GM19452 (cell line): Measurements from ENCODE around the gene MED28.
A peak's percentile ranks its signal among the peaks of the same experiment; 100 is the strongest.
"Not testable (repeated sequence)": the region's sequence is repeated elsewhere in the genome, so short reads cannot be mapped to it uniquely, and the experiment has no call there.

ENCODE experiments used
- ATAC-seq: cut with Tn5 transposase; IDR thresholded peaks from one replicate; pipeline ENCODE4 v1.9.1; 2021; ENCODE audit not compliant: unreplicated experiment

Gene MED28

GRCh38 chr4:17616283-17616682 is 1.8 kb downstream of the MED28 start:
- no peak for ATAC-seq

DNA sequence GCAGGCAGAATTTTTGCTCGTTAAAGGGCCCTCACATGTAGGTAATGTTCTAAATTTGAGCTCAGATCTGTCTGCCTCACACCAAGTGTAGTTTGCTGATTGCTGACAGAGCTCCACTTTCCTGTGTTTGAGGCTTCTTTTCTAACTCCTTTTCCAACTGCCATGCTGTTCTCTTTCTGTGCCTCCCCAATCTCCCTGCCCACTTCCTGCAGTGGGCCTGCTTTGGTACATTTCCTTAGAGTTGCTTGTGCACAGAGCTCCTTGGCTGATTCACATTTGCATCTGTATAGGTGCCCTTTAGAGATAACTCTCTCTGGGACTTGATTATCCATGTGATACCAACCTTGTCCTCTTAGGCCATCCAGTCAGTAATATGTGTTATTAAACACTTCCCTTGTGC is 4.5 kb downstream of the MED28 start:
- ATAC-seq = no peak

DNA sequence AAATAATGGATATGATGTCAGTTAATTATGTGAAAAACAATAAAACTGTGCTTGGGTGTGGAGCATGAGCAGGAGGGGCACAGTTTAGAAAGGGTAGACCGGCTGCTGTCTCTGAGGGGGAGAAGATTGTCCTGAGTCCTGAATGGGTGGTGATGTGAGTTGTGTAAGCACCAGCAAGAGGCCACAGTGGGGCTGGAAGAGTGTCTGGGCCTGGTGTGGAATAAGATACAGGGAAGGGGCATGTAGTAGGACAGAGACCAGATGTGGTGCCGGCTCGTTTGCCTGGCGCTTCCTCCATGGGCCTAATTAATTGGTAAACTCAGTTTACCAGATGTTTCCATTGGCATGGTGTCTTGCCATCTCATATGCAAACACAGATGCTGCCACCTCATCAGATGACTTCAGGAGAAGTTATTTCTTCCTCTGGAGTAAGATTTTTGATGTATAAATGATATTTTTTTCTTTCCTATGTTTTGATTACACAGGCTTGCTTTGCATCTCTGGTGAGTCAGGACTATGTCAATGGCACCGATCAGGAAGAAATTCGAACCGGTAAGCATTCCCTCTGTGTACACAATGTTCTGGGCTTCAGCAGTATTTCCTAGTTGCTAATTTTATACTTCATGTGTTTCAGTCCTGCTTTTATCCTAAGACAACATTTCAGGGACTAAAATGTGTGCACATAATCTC is 5.1 kb downstream of the MED28 start:
- no peak for ATAC-seq

DNA sequence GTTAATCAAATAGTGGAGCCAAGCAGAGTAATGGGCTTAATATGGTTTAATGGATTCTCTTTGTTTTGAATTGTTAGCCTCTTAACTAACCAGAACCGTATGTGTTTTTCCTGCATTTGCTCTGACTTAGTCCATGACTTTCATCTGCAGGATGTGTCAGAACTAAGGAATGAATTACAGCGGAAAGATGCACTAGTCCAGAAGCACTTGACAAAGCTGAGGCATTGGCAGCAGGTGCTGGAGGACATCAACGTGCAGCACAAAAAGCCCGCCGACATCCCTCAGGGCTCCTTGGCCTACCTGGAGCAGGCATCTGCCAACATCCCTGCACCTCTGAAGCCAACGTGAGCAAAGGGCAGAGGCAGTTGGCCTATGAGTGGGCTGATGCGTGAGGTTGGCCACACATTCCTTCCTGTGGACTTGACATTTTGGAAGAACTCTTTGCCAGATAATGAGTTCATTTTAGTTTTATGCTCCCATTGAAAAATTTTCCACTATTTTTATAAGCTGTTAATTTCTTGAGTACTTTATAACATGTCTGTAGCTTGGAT is 9.1 kb downstream of the MED28 start:
- no peak for ATAC-seq

GRCh38 chr4:17624821-17625220 is 10.4 kb downstream of the MED28 start:
- ATAC-seq = no peak

DNA sequence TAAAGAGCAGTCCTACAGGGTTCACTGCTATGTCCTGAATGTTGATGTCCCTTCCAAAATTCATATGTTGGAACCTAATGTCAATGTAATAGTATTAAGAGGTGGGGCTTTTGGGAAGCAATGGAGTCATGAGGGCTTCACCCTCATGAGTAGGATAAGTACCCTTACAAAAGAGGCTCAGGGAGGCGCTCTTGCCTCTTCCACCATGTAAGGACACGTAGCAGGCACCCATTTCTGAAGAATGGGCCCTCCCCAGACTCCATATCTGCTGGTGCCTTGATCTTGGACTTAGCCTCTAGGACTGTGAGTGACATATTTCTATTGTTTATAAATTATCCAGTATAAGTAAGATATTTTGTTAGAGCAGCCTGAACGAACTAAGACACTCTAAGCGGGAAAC is 15.8 kb downstream of the MED28 start:
- ATAC-seq = no peak

GRCh38 chr4:17633600-17633999 is 19.2 kb downstream of the MED28 start:
- ATAC-seq = no peak

DNA sequence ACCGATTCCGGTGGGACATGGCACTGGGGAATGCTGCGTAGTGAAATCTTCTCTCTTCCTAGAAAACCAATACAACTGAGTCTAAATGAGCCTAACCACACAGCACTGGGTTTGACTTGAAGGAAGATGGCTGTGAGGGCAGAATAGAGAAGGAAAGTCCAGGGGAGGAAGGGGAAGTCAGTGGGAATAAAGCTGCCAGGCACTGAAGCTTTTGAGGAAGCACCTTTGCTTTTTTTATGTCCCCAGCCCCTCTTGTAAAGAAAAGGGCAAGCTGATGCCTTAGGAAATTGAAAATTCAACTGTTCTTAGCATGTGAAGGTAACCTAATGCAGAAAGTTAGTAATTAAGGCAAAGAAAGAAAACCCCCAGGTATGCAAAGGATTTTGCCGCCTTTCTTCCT is 20.6 kb downstream of the MED28 start:
- ATAC-seq = no peak

- ATAC-seq = no peak
Measured at GRCh38 chr4:17636341-17636695, 21.9 kb downstream of the MED28 start.

GRCh38 chr4:17636696-17637622 is 22.5 kb downstream of the MED28 start:
- ATAC-seq = peak; percentile 89

DNA sequence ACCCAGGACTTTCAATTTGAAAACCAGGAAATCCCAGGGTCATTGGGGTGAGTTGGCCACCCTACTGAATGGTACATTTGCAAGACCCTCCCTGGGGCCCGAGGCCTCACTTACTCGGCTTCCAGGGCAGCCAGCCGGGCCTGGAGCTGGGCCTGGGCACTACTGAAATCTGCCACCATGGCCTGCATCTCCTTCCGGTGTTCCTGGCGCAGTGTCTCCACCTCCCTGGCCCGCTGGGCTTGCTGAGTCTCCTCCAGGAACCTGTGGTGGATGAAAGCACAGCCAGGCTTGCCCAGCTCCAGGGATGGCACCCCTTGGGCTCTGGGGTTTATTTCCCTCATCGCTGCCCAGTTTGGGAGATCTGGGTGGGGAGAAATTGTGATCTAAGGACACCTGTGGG is 24.7 kb downstream of the MED28 start:
- ATAC-seq = no peak

GRCh38 chr4:17642398-17642783 is 27.9 kb downstream of the MED28 start:
- ATAC-seq = no peak

- ATAC-seq = no peak
Measured at GRCh38 chr4:17646693-17647092, 32.3 kb downstream of the MED28 start.

- ATAC-seq = no peak
Measured at GRCh38 chr4:17647176-17647806, 32.9 kb downstream of the MED28 start.

- no peak for ATAC-seq
Measured at GRCh38 chr4:17647927-17648326, 33.5 kb downstream of the MED28 start.

DNA sequence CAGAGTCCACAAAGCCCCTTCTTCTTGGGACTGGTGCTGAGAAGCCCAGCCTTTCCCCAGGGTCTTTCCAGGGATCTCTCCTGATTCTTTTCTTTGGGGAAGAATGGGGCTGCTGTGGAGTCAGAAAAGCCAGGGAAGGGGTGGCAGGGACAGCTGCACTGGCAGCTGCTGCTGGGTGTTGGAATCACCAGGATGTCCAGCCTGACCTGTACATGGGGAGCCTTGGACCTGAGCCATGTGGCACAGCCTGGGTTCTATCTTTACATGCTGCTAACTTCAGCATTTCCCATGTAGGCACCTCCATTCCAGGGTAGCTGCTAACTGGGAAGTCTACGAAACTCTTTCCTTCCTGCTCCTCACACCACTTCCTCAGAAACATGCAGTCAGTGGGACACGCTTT is 36.0 kb downstream of the MED28 start:
- ATAC-seq = no peak

- ATAC-seq = no peak
Measured at GRCh38 chr4:17654701-17655100, 40.3 kb downstream of the MED28 start.

DNA sequence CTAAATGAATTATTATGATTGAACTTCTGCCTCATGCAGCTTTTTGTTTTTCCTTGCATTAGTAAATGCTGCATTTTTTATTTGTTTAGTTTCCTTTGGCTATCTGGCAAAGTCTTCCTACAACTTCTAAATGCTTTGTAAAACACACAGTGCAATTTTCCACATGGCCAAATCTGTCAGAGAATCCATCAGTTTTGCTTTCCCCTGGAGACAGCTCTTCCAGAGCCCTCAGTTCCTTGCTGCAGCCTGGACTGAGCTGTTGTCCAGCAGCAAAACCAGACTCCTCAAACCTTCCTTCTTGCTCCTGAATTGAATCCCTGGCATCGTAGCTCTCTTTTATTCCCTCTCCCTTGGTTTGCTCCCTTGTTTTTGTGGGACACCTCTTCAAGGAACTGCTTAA is 42.6 kb downstream of the MED28 start:
- ATAC-seq = no peak

GRCh38 chr4:17657849-17658248 is 43.4 kb downstream of the MED28 start:
- no peak for ATAC-seq

DNA sequence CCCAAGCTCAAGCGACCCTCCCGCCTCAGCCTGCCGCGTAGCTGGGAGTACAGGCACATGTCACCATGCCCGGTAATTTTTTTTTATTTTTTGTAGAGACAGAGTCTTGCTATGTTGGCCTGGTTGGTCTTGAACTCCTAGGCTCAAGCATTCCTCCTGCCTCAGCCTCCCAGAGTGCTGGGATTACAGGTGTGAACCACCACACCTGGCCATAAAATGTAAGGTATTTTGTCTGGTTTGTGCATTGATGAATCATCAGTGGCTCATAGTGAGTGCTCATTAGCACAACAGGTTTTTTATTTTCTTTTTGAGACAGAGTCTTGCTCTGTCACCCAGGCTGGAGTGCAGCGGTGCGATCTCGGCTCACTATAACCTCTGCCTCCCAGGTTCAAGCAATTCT is 44.8 kb downstream of the MED28 start:
- not testable (repeated sequence) for ATAC-seq

DNA sequence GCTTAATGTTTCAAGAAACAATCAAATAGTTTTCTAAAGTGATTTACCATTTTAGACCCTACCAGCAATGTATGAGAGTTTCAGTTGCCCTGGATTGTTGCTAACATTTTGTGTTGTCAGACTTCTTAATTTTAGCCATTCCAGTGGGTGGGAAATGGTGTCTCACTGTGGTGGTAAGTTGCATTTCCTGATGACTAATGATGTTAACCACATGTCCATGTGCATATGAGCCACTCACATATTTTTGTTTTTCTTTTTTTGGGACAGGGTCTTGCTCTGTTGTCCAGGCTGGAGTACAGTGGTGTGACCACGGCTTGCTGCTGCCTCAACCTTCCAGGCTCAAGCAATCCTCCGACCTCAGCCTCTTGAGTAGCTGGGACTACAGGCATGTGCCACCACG is 48.3 kb downstream of the MED28 start:
- ATAC-seq = no peak

- ATAC-seq = peak; percentile 93
Measured at GRCh38 chr4:17664755-17665154, 50.3 kb downstream of the MED28 start.
